IMR-90 (cell line): ENCODE measurements around the gene PLAGL1. TPM values are rescaled to one million over a fixed set of nuclear protein-coding genes. Genes with fewer than 3 reads are reported as not detected.

Source experiments
- ATAC-seq: fragments of 200-7000 bp; cut with Tn5 transposase; 2 replicates; pipeline ENCODE4 v1.9.1; 2020; ENCODE audit warnings: low read depth, mild to moderate bottlenecking, moderate library complexity
- BruUV-seq: library from RNA; stranded (reverse); fragments of 400-500 nt; replicated peaks from 2 replicates; lab custom pipeline; 2021; lab: Mats Ljungman, UMichigan
- CTCF ChIA-PET: fragments of 300-600 bp; formaldehyde crosslinking; extraction: SDS; loops from one replicate; lab custom pipeline; 2021; ENCODE audit warnings: antibody characterized with exemption; lab: Yijun Ruan, JAX
- POLR2A ChIA-PET: fragments of 300-600 bp; sonication (Branson Sonifier 250); formaldehyde crosslinking; loops from one replicate; lab custom pipeline; 2022; ENCODE audit warnings: antibody characterized with exemption; ENCODE audit not compliant: unreplicated experiment; lab: Charles Lee
- DNase-seq: peaks from one replicate; pipeline ENCODE4 v3.0.0; 2013
- H2AFZ ChIP-seq: replicated peaks from 2 replicates; pipeline ENCODE3; 2013; ENCODE audit warnings: low read length, mild to moderate bottlenecking; ENCODE audit not compliant: poor library complexity
- H2AK5ac ChIP-seq: 2 replicates; pipeline ENCODE4 v1.6.1; 2013; ENCODE audit warnings: low read depth, low read length, inconsistent platforms
- H2AK9ac ChIP-seq: replicated peaks from 2 replicates; pipeline ENCODE3; 2013; ENCODE audit warnings: mild to moderate bottlenecking, low read depth, low read length, moderate library complexity; ENCODE audit not compliant: poor library complexity
- H2BK120ac ChIP-seq: 2 replicates; pipeline ENCODE4 v1.6.1; 2013; ENCODE audit warnings: low read depth, low read length, inconsistent platforms
- H2BK15ac ChIP-seq: 3 replicates; pipeline ENCODE4 v1.6.1; 2013; ENCODE audit warnings: low read depth, low read length, inconsistent platforms
- H2BK20ac ChIP-seq: 2 replicates; pipeline ENCODE4 v1.6.1; 2013; ENCODE audit warnings: low read depth, mild to moderate bottlenecking, inconsistent platforms, low read length, moderate library complexity
- H2BK5ac ChIP-seq: 2 replicates; pipeline ENCODE4 v1.6.1; 2013; ENCODE audit warnings: mild to moderate bottlenecking, low read depth, low read length, inconsistent platforms; ENCODE audit not compliant: poor library complexity, severe bottlenecking
- H3K14ac ChIP-seq: replicated peaks from 2 replicates; pipeline ENCODE4 v1.6.1; 2013; ENCODE audit warnings: low read depth, low read length, inconsistent platforms
- H3K18ac ChIP-seq: 2 replicates; pipeline ENCODE4 v1.6.1; 2013; ENCODE audit warnings: low read depth, low read length, control low read depth
- H3K23ac ChIP-seq: 2 replicates; pipeline ENCODE4 v1.6.1; 2013; ENCODE audit warnings: low read depth, low read length, inconsistent platforms
- H3K27ac ChIP-seq: 2 replicates; pipeline ENCODE4 v1.5.1; 2013; ENCODE audit warnings: mild to moderate bottlenecking, control low read depth, low read length; ENCODE audit not compliant: insufficient read depth
- H3K27me3 ChIP-seq: 2 replicates; pipeline ENCODE4 v1.6.1; 2013; ENCODE audit warnings: low read length; ENCODE audit not compliant: control insufficient read depth, insufficient read depth
- H3K36me3 ChIP-seq: 2 replicates; pipeline ENCODE4 v1.6.1; 2013; ENCODE audit warnings: low read length, mixed read lengths; ENCODE audit not compliant: control insufficient read depth, insufficient read depth
- H3K4ac ChIP-seq: 2 replicates; pipeline ENCODE4 v1.6.1; 2013; ENCODE audit warnings: low read depth, low read length, inconsistent platforms
- H3K4me1 ChIP-seq: 2 replicates; pipeline ENCODE4 v1.6.1; 2013; ENCODE audit warnings: low read length, mixed read lengths; ENCODE audit not compliant: control insufficient read depth, insufficient read depth
- H3K4me2 ChIP-seq: 2 replicates; pipeline ENCODE4 v1.6.1; 2013; ENCODE audit warnings: low read depth, mild to moderate bottlenecking, control low read depth, low read length, moderate library complexity
- H3K4me3 ChIP-seq: 2 replicates; pipeline ENCODE4 v1.5.1; 2013; ENCODE audit warnings: low read depth, mild to moderate bottlenecking, control low read depth, low read length, moderate library complexity; ENCODE audit not compliant: insufficient read depth
- H3K56ac ChIP-seq: 2 replicates; pipeline ENCODE4 v1.6.1; 2013; ENCODE audit warnings: low read length, inconsistent platforms; ENCODE audit not compliant: insufficient read depth; ENCODE audit errors: extremely low read depth
- H3K79me1 ChIP-seq, 2 experiments: 2 replicates each; pipeline ENCODE4 v1.6.1; 2013; ENCODE audit warnings: low read length in 2 of 2, inconsistent platforms in 1 of 2, low read depth in 1 of 2
- H3K9ac ChIP-seq: 2 replicates; pipeline ENCODE4 v1.6.1; 2013; ENCODE audit warnings: low read depth, low read length, control low read depth
- H3K9me1 ChIP-seq: 2 replicates; pipeline ENCODE4 v1.6.1; 2013; ENCODE audit warnings: low read length, inconsistent platforms; ENCODE audit not compliant: insufficient read depth
- H3K9me3 ChIP-seq: 2 replicates; pipeline ENCODE4 v1.6.1; 2013; ENCODE audit warnings: low read length; ENCODE audit not compliant: control insufficient read depth, insufficient read depth
- H4K20me1 ChIP-seq: 2 replicates; pipeline ENCODE4 v1.6.1; 2013; ENCODE audit warnings: low read length, inconsistent platforms; ENCODE audit not compliant: insufficient read depth
- H4K5ac ChIP-seq: 2 replicates; pipeline ENCODE4 v1.6.1; 2013; ENCODE audit warnings: mild to moderate bottlenecking, low read depth, low read length, control low read depth
- H4K8ac ChIP-seq, 2 experiments: 2 replicates each; pipeline ENCODE4 v1.6.1; 2013; ENCODE audit warnings: low read depth in 2 of 2, low read length in 2 of 2, control low read depth in 1 of 2, inconsistent platforms in 1 of 2
- H4K91ac ChIP-seq: 2 replicates; pipeline ENCODE4 v1.6.1; 2013; ENCODE audit warnings: low read depth, low read length, inconsistent platforms; ENCODE audit not compliant: insufficient read depth
- BHLHE40 ChIP-seq: fragments of 150-350 bp; IDR thresholded peaks from 2 replicates; pipeline ENCODE4 v1.6.1; 2016; ENCODE audit warnings: mild to moderate bottlenecking, low read depth, low read length
- FOS ChIP-seq: fragments of 150-350 bp; IDR thresholded peaks from 2 replicates; pipeline ENCODE4 v1.6.1; 2016; ENCODE audit warnings: low read depth, low read length
- MAFK ChIP-seq: IDR thresholded peaks from 2 replicates; pipeline ENCODE4 v1.6.1; 2012; ENCODE audit warnings: low read depth, low read length, improper control_type of control experiment
- WGBS, 2 experiments: methylation state at CpG; one replicate each; pipeline versions ENCODE4 v1.1.5 to v1.1.7; 2013; ENCODE audit warnings: missing lambda C conversion rate in 2 of 2; ENCODE audit not compliant: insufficient read length in 1 of 2; ENCODE audit errors: extremely low coverage in 2 of 2; 5-methylcytosine and 5-hydroxymethylcytosine counted together
- dilution Hi-C: fragments of 300-500 bp; cut with HindIII; formaldehyde crosslinking; loops from one replicate; pipeline ENCODE4 v1.14.3; 2018; ENCODE audit warnings: low sequenced_read_pairs; ENCODE audit not compliant: unreplicated experiment
- in situ Hi-C: fragments of 300-500 bp; cut with MboI; formaldehyde crosslinking; loops from 3 replicates; pipeline ENCODE4 v1.14.3; 2019; ENCODE audit warnings: low sequenced_read_pairs, inconsistent platforms, mixed read lengths
- intact Hi-C: fragments of 100-400 bp; cut with micrococcal nuclease; formaldehyde crosslinking; loops from 2 replicates; pipeline ENCODE4 v1.10.0; 2022
- polyA plus RNA-seq, 3 experiments: library from polyadenylated mRNA; depleted of rRNA; stranded (reverse); fragments of >200 nt; gene quantifications; 2 replicates each; pipeline ENCODE4 v1.2.3, GENCODE V29; 2012; ENCODE audit warnings: low replicate concordance in 1 of 3
- total RNA-seq: library from RNA; depleted of rRNA; stranded (reverse); fragments of >200 nt; gene quantifications from 2 replicates; pipeline ENCODE4 v1.2.3, GENCODE V29; 2012

Gene PLAGL1
- total and polyA plus RNA-seq, 2 of the 4 experiments (the other 2 are of a cell fraction): 23.3 to 73.8 TPM

- dilution Hi-C loops (no loop called here), in situ Hi-C loops (no loop called here), intact Hi-C loops (no loop called here)
- Histone ChIP-seq H3K27me3 (peaks cover 14% of the 10 kb centered on the region), H3K27ac (no peak overlapping the region), H2AK9ac (no peak overlapping the region), H3K9me1 (peaks cover 6% of the 10 kb centered on the region), H3K4ac (no peak overlapping the region), H3K36me3 (peaks cover 16% of the 10 kb centered on the region), H3K4me3 (no peak overlapping the region), H2BK5ac (no peak overlapping the region), H2BK15ac (no peak overlapping the region), H3K9ac (no peak overlapping the region), H3K23ac (no peak overlapping the region), H4K20me1 (no peaks in the 10 kb centered on the region), H3K56ac (no peak overlapping the region), H2BK20ac (no peak overlapping the region), H3K9me3 (no peaks in the 10 kb centered on the region), H4K5ac (no peak overlapping the region), H2AK5ac (no peak overlapping the region), H3K79me1 (peaks cover 0 to 9% of the 10 kb centered on the region in 2 experiments; a peak in 1 of 4 replicates), H2BK120ac (no peak overlapping the region), H3K4me1 (peaks cover 6% of the 10 kb centered on the region; the same call in 1 of the 2 replicates), H2AFZ (no peak overlapping the region), H4K91ac (no peak overlapping the region), H4K8ac (no peak overlapping the region), H3K14ac (no peak overlapping the region), H3K18ac (no peak overlapping the region), H3K4me2 (no peak overlapping the region)
- no CpG with 5 or more reads among the region's 7 CpGs for WGBS, 2 experiments
- no peak for ATAC-seq
- ChIA-PET POLR2A (no interaction called here), CTCF (interaction anchor here (0.7 kb wide), 1 partner anchor 14 kb away, joined by 4 read pairs; no protein-coding TSS in a partner anchor)
- TF ChIP-seq FOS (no peak), MAFK (no peak), BHLHE40 (no peak)
- no TSS peak for BruUV-seq
- DNase-seq: no peak
Observed at GRCh38 chr6:143963158-143963919, 44.7 kb downstream of the PLAGL1 start.
